ENCODE measurements around the gene SOCS3. TPM values are rescaled to one million over a fixed set of nuclear protein-coding genes. Genes with fewer than 3 reads are reported as not detected.
A peak's percentile ranks its signal among the peaks of the same experiment; 100 is the strongest.

The SOCS3 gene
- polyA plus RNA-seq (2013, experiment 1 of 4), result 12.9 TPM
- 13.9 TPM for polyA plus RNA-seq (2013, experiment 2 of 4)
- polyA plus RNA-seq (2013, experiment 3 of 4), result 9.9 TPM
- 10.9 TPM for polyA plus RNA-seq (2013, experiment 4 of 4)

- H3K4me1 ChIP-seq (ENCODE audit: control insufficient read depth, insufficient read depth, low read length), result peaks cover 40% of the 10 kb centered on the region
- WGBS, 2 experiments, result 0 to 1% methylated on average over 59 of the region's 59 CpGs
Measured at GRCh38 chr17:78359997-78360370, at the start of gene SOCS3. Gene SOCS3, minus strand, starts transcription at chr17:78360077. Its CDS starts 982 bp downstream, at chr17:78359095.

GRCh38 chr17:78409191-78409928 lies 49.5 kb upstream of the SOCS3 start:
- Histone ChIP-seq H3K27me3 (ENCODE audit: control insufficient read depth, insufficient read depth, low read length, poor library complexity, severe bottlenecking) (no peaks in the 10 kb centered on the region), H3K36me3 (ENCODE audit: control insufficient read depth, insufficient read depth, low read length) (peaks cover 3% of the 10 kb centered on the region), H3K9me3 (ENCODE audit: control insufficient read depth, low read length) (no peaks in the 10 kb centered on the region), H3K4me1 (ENCODE audit: control insufficient read depth, insufficient read depth, low read length) (no peaks in the 10 kb centered on the region), H3K4me3 (ENCODE audit: insufficient read depth, low read depth, low read length) (no peak overlapping the region), H3K27ac (ENCODE audit: insufficient read depth, low read depth, low read length, poor library complexity, severe bottlenecking) (no peak overlapping the region)
- 94 to 95% methylated on average over 12 of the region's 12 CpGs for WGBS, 2 experiments

More at GRCh38 chr17:78359997-78360370, at the start of gene SOCS3:
- no peaks in the 10 kb centered on the region for H3K9me3 ChIP-seq (ENCODE audit: control insufficient read depth, low read length)
- H3K4me3 ChIP-seq (ENCODE audit: insufficient read depth, low read depth, low read length), result peak within 1 kb of the TSS; percentile 85
- peaks cover 10% of the 10 kb centered on the region for H3K36me3 ChIP-seq (ENCODE audit: control insufficient read depth, insufficient read depth, low read length)
- H3K27ac ChIP-seq (ENCODE audit: insufficient read depth, low read depth, low read length, poor library complexity, severe bottlenecking), result peak within 1 kb of the TSS; percentile 71
- peaks cover 46% of the 10 kb centered on the region for H3K27me3 ChIP-seq (ENCODE audit: control insufficient read depth, insufficient read depth, low read length, poor library complexity, severe bottlenecking)

GRCh38 chr17:78408476-78409050 lies 48.7 kb upstream of the SOCS3 start:
- 93 to 94% methylated on average over 23 of the region's 23 CpGs for WGBS, 2 experiments
- no peaks in the 10 kb centered on the region for H3K9me3 ChIP-seq (ENCODE audit: control insufficient read depth, low read length)
- H3K27ac ChIP-seq (ENCODE audit: insufficient read depth, low read depth, low read length, poor library complexity, severe bottlenecking), result no peak overlapping the region
- peaks cover 11% of the 10 kb centered on the region for H3K36me3 ChIP-seq (ENCODE audit: control insufficient read depth, insufficient read depth, low read length)
- no peaks in the 10 kb centered on the region for H3K27me3 ChIP-seq (ENCODE audit: control insufficient read depth, insufficient read depth, low read length, poor library complexity, severe bottlenecking)
- no peaks in the 10 kb centered on the region for H3K4me1 ChIP-seq (ENCODE audit: control insufficient read depth, insufficient read depth, low read length)
- H3K4me3 ChIP-seq (ENCODE audit: insufficient read depth, low read depth, low read length), result no peak overlapping the region

- Histone ChIP-seq H3K27ac (ENCODE audit: insufficient read depth, low read depth, low read length, poor library complexity, severe bottlenecking) (no peak overlapping the region), H3K4me3 (ENCODE audit: insufficient read depth, low read depth, low read length) (no peak overlapping the region), H3K27me3 (ENCODE audit: control insufficient read depth, insufficient read depth, low read length, poor library complexity, severe bottlenecking) (no peaks in the 10 kb centered on the region), H3K9me3 (ENCODE audit: control insufficient read depth, low read length) (no peaks in the 10 kb centered on the region), H3K4me1 (ENCODE audit: control insufficient read depth, insufficient read depth, low read length) (no peaks in the 10 kb centered on the region), H3K36me3 (ENCODE audit: control insufficient read depth, insufficient read depth, low read length) (peaks cover 19% of the 10 kb centered on the region)
- WGBS, 2 experiments, result 82 to 84% methylated on average over 7 of the region's 7 CpGs
Measured at GRCh38 chr17:78407387-78408000, 47.6 kb upstream of the SOCS3 start.

- Histone ChIP-seq H3K9me3 (ENCODE audit: control insufficient read depth, low read length) (no peaks in the 10 kb centered on the region), H3K27ac (ENCODE audit: insufficient read depth, low read depth, low read length, poor library complexity, severe bottlenecking) (no peak overlapping the region), H3K4me3 (ENCODE audit: insufficient read depth, low read depth, low read length) (no peak overlapping the region), H3K27me3 (ENCODE audit: control insufficient read depth, insufficient read depth, low read length, poor library complexity, severe bottlenecking) (no peaks in the 10 kb centered on the region), H3K36me3 (ENCODE audit: control insufficient read depth, insufficient read depth, low read length) (peaks cover 22% of the 10 kb centered on the region), H3K4me1 (ENCODE audit: control insufficient read depth, insufficient read depth, low read length) (no peaks in the 10 kb centered on the region)
- WGBS, 2 experiments, result 90 to 94% methylated on average over 8 of the region's 8 CpGs
Measured at GRCh38 chr17:78406920-78407319, 47.0 kb upstream of the SOCS3 start.

- Histone ChIP-seq H3K4me1 (ENCODE audit: control insufficient read depth, insufficient read depth, low read length) (no peaks in the 10 kb centered on the region), H3K27me3 (ENCODE audit: control insufficient read depth, insufficient read depth, low read length, poor library complexity, severe bottlenecking) (no peaks in the 10 kb centered on the region), H3K9me3 (ENCODE audit: control insufficient read depth, low read length) (no peaks in the 10 kb centered on the region), H3K4me3 (ENCODE audit: insufficient read depth, low read depth, low read length) (no peak overlapping the region), H3K36me3 (ENCODE audit: control insufficient read depth, insufficient read depth, low read length) (peaks cover 27% of the 10 kb centered on the region), H3K27ac (ENCODE audit: insufficient read depth, low read depth, low read length, poor library complexity, severe bottlenecking) (no peak overlapping the region)
- WGBS, 2 experiments, result 96 to 97% methylated on average over 6 of the region's 6 CpGs
Measured at GRCh38 chr17:78406396-78406795, 46.5 kb upstream of the SOCS3 start.

GRCh38 chr17:78403822-78404221 lies 43.9 kb upstream of the SOCS3 start:
- Histone ChIP-seq H3K27me3 (ENCODE audit: control insufficient read depth, insufficient read depth, low read length, poor library complexity, severe bottlenecking) (no peaks in the 10 kb centered on the region), H3K27ac (ENCODE audit: insufficient read depth, low read depth, low read length, poor library complexity, severe bottlenecking) (no peak overlapping the region), H3K4me1 (ENCODE audit: control insufficient read depth, insufficient read depth, low read length) (no peaks in the 10 kb centered on the region), H3K4me3 (ENCODE audit: insufficient read depth, low read depth, low read length) (no peak overlapping the region), H3K9me3 (ENCODE audit: control insufficient read depth, low read length) (no peaks in the 10 kb centered on the region), H3K36me3 (ENCODE audit: control insufficient read depth, insufficient read depth, low read length) (peaks cover 50% of the 10 kb centered on the region)
- WGBS, 2 experiments, result 93 to 97% methylated on average over 14 of the region's 14 CpGs

- no peaks in the 10 kb centered on the region for H3K9me3 ChIP-seq (ENCODE audit: control insufficient read depth, low read length)
- H3K27ac ChIP-seq (ENCODE audit: insufficient read depth, low read depth, low read length, poor library complexity, severe bottlenecking), result no peak overlapping the region
- H3K4me3 ChIP-seq (ENCODE audit: insufficient read depth, low read depth, low read length), result no peak overlapping the region
- 60% methylated on average over 8 of the region's 8 CpGs for WGBS, 2 experiments
- no peaks in the 10 kb centered on the region for H3K4me1 ChIP-seq (ENCODE audit: control insufficient read depth, insufficient read depth, low read length)
- H3K36me3 ChIP-seq (ENCODE audit: control insufficient read depth, insufficient read depth, low read length), result peaks cover 59% of the 10 kb centered on the region
- H3K27me3 ChIP-seq (ENCODE audit: control insufficient read depth, insufficient read depth, low read length, poor library complexity, severe bottlenecking), result no peaks in the 10 kb centered on the region
Measured at GRCh38 chr17:78401891-78402290, 42.0 kb upstream of the SOCS3 start.

- Histone ChIP-seq H3K27ac (ENCODE audit: insufficient read depth, low read depth, low read length, poor library complexity, severe bottlenecking) (no peak overlapping the region), H3K27me3 (ENCODE audit: control insufficient read depth, insufficient read depth, low read length, poor library complexity, severe bottlenecking) (no peaks in the 10 kb centered on the region), H3K4me3 (ENCODE audit: insufficient read depth, low read depth, low read length) (no peak overlapping the region), H3K9me3 (ENCODE audit: control insufficient read depth, low read length) (no peaks in the 10 kb centered on the region), H3K36me3 (ENCODE audit: control insufficient read depth, insufficient read depth, low read length) (peaks cover 59% of the 10 kb centered on the region), H3K4me1 (ENCODE audit: control insufficient read depth, insufficient read depth, low read length) (no peaks in the 10 kb centered on the region)
- 74% methylated on average over 6 of the region's 6 CpGs for WGBS, 2 experiments
Measured at GRCh38 chr17:78401246-78401645, 41.4 kb upstream of the SOCS3 start.

GRCh38 chr17:78400581-78401240 lies 40.8 kb upstream of the SOCS3 start:
- Histone ChIP-seq H3K27me3 (ENCODE audit: control insufficient read depth, insufficient read depth, low read length, poor library complexity, severe bottlenecking) (no peaks in the 10 kb centered on the region), H3K4me3 (ENCODE audit: insufficient read depth, low read depth, low read length) (no peak overlapping the region), H3K36me3 (ENCODE audit: control insufficient read depth, insufficient read depth, low read length) (peaks cover 65% of the 10 kb centered on the region), H3K27ac (ENCODE audit: insufficient read depth, low read depth, low read length, poor library complexity, severe bottlenecking) (no peak overlapping the region), H3K9me3 (ENCODE audit: control insufficient read depth, low read length) (no peaks in the 10 kb centered on the region), H3K4me1 (ENCODE audit: control insufficient read depth, insufficient read depth, low read length) (no peaks in the 10 kb centered on the region)
- WGBS, 2 experiments, result 89 to 91% methylated on average over 17 of the region's 17 CpGs

Measured in ectodermal cell (in vitro differentiated cells).